ENCODE data around the gene SCRN1. TPM values are rescaled to one million over a fixed set of nuclear protein-coding genes. Genes with fewer than 3 reads are reported as not detected.
"Not testable (repeated sequence)": the region's sequence is repeated elsewhere in the genome, so short reads cannot be mapped to it uniquely, and the experiment has no call there.

SCRN1 gene
- polyA plus RNA-seq, 1 donor = 27.4 TPM

DNA sequence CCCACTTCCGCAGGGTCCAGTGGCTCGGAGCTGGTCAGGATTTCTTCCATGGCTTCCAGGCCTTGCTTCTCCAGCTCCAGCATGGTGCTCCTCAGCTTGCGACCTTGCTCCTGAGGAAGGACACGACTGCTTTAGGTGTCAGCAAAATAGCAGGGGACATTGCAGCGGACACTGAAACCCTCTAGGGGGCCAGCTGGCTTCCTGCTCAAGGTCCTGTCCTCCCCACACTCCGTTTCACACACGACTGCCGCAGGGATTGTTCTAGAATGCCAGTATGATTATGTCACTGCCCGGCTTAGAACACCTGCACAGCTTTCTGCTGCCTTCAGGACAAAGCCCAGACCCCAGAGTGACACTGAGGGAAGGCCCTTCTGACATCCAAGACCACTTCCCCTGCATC lies 65.6 kb downstream of the SCRN1 start:
- DNase-seq = no peak

DNA sequence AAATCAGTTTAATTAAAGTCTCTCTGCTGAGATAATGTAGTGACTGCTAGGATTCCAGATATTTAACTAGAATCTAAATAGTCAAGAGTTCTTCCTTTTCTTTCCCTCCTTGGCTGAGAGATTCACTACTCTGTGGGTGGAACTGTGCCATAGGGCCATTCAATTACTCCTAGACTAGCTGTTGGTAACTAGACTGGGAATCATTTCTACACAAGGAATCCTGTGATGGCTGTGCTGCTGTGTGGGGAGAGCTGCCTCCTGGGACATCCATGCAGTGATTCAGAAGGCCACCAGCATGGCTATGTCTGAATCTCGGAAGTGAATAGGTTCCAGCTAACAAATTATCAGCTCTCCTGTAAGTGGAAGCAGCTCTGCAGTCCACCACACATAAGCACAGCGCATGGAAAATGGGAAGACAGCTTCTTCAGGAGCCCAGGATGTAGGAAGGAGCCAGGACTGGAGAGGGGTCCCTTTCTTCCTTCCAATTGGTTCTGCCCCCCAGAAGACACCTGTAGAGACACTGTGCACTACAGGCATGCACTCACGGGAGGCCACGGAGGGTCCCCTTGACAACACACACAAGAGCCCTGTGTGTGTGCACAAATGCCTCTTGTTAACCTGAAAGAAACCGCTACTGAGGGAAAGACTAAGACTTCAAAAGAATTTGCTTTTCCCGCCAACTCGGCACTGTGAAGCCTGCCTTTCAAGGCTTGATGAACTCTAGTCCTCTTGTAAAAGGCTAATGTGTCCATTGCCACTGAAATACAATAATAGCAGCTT lies 66.5 kb downstream of the SCRN1 start:
- no peak for DNase-seq

DNA sequence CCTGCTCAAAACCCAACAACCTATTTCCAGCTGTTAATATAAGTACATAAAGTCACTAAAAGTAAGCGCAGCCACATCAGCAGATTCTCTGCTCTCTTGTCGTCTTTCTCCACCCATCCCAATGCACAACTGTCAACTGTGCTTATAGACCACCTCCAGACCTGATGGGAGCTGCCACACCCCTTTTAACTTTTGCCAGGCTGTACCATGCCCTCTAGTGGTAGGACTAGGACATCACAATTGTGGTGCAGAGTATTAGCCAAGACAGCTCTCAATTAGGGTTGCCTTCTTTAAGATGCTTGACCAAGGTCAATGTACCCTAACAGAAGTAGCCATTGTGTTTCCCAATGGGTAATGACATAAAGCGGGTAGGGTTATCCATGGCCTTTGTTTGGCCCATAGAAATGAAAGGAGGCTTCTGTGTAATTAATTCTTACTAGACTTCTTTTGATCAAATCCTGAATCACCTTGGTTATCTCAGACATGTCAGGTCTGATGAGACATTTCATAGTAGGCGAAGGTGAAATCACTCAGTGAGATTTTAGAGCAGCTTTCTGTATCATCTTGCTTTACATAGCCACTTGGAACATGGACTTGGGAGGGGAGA lies 68.1 kb downstream of the SCRN1 start:
- peak; percentile 57 for DNase-seq

DNA sequence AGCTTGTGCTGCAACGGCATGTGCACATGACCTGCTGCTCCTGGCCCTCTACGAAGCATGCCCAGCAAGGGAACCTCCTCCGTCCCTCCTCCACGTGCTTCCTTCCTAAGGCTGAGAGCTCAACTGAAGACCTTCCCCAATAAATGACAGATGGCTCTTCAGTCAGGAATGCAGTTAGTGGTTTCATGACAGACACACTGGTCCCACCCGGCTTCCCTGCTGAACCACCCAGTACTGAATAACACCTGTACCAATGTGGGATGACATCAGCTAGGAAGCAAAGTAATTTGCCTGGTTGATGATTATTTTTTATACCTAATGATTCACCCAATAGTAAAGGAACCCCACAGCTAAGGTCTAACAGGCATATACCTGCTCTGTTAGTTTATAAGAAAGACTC lies 69.1 kb downstream of the SCRN1 start:
- DNase-seq = no peak

DNA sequence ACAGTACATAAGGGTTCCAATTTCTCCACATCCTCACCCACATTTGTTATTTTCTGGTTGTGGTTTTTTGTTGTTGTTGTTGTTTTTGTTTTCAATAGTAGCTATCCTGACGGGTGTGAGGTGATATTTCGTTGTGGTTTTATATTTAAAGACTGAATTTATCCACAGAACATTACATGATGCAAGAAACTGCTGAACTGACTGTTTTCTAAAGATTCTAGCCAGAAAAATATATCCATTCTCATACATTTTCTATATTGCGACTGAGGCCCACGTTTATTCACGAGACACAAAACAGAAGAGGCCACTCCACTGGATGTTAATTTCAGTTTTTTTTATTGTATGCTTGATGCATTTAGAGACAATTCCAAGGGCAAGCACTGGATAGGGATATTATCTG lies 69.8 kb downstream of the SCRN1 start:
- DNase-seq = no peak

DNA sequence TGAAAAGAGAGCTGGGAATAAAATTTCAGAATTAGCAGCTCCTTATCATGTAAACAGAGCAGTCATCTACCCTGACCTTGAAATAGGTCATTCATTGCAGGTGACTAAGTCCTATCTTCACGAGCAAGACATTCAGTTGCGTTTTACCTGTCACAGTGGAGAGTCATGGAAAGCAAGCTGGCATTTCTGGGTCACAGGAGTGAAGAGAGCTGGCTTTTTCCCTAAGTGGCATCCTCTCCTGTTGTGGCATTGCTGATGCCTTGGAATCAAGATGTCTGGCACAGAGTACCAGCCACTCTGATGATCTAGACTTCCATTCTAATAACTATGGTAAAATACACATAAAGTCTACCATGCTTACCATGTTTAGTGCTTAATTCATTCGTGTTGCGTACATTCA lies 70.8 kb downstream of the SCRN1 start:
- DNase-seq = no peak

DNA sequence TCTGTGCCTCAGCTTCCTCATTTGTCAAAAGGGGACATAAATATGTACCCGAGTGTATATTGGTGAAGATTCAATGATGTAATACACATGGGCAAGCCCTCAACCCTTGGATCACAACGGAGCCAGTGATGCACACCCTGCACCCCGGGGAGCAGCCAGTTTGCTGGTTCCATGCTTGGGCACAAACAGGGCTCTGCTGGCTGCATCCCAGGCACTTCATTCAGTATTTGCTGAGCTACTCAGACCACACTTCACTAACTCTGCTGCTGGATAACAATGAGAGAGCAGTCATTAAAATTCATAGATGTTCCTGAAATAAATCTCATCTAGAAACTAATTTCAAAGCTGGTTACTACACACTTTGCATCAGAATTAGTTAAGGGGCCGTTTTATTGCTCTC lies 72.0 kb downstream of the SCRN1 start:
- DNase-seq = no peak

DNA sequence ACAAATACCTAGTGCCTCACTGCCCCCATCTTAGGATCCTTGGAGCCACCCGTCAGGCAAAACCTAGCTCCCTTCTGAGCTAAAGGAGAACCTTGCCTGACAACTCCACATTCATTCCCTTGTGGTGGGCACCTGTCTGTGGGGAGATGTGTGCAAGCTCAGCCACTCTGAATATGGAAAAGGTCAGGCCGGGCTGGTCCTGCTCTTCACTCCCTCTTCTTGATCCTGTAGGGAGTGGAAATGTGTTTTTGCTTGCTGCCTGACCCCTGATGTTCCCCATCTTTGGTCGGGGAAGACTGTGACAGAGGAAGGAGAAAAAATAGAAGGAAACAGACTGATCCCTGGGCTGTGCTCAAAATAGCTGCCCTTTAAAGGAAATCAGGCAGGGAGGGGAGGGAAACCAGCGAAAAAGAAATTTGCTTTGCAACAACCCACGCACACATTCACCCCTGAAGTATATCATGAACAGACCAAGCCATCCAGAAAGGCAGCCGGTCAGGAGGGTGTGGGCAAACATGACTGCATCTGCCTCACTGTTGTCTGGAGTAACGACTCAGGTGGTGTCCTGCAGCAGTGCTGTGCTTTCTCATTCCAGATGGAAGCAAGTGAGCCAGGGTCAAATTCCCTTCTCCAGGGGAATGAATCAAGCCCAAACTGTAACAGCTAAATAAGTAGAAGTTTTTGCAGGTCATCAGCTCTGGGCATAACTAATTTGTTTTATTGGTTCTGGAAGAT lies 74.0 kb downstream of the SCRN1 start:
- peak; percentile 21 for DNase-seq

DNA sequence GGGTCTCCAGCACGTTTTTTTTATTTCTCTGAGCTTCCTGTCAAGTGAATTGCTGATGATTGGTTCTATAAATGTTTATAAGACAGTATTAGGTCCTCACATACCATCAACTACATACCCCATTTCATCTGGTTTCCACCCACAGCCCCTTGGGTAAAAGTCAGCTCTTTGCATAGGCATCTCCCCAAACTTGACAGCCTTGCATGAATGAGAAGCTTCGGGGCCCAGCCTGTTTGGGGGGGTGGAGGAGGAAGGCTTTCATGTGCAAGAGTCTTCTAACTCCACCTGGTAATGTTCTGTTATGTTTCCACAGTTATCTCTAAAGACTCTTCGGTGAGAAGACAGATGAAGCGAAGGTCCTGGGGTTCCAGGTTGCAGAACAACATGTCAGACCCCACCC lies 75.4 kb downstream of the SCRN1 start:
- DNase-seq = no peak

DNA sequence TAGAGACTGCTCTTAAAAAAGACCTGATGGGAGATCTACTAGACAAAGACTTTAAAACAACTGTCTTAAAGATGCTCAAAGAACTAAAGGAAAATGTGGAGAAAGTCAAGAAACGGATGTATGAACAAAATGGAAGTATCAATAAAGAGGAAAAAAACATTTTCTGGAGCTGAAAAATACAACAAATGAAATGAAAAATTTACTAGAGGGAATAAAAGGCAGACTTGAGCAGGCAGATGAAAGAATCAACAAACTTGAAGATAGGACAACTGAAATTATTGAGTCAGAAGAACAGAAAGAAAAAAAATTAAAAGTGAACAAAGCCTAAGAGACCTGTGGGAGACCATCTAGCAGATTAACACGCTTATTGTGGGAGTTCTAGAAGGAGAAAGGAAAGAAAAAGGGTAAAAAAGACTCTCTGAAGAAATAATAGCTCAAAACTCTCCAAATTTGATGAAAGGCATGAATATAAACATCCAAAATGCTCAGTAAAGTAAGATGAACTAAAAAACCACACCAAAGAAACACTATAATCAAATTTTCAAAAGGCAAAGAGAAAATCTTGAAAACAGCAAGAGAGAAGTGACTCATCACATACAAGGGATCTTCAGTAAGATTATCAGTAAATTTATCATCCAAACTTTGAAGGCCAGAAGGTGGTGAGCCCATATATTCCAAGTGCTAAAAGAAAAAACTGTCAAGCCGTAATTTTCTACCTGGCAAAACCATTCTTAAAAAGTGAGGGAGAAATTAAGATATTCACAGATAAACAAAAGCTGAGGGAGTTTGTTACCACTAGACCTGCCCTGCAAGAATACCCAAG lies 83.2 kb downstream of the SCRN1 start:
- DNase-seq = no peak

DNA sequence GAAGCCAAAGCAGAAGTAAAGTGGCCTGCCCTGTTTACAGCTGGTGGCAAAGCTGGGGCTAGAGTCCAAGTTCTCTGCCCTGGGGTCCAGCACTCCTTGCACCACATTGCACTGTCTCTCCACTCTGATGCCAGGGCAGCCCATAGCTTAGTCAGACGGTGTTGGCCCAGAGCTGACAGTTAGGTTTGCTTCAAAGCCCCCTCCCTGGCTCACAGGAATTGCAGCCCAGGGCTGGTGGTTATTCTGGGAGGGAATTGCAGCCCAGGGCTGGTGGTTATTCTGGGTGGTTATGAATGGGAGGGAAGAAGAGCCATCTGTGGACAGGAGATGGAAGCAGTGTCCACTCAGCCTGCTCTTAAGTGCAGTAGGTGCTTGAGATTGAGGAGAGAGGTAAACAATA lies 88.9 kb downstream of the SCRN1 start:
- DNase-seq = no peak

DNA sequence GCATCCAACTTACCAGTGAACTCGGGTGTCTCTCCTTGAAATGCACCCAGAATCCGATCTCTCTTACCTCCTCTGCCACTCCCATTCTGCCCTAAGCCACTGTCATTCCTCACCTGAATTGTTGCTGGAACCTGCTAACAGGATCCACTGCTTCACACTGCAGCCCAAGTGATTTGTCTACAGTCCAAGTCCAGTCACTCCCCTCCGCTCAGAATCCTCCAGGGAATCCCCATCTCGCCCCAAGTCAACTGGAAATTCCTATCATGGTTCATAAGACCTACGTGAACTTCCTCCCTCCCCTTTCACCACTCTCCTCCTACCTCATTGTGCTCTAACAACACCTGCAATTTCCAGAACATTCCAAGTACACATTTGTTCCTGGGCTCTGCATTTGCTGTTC lies 91.3 kb downstream of the SCRN1 start:
- DNase-seq = no peak

DNA sequence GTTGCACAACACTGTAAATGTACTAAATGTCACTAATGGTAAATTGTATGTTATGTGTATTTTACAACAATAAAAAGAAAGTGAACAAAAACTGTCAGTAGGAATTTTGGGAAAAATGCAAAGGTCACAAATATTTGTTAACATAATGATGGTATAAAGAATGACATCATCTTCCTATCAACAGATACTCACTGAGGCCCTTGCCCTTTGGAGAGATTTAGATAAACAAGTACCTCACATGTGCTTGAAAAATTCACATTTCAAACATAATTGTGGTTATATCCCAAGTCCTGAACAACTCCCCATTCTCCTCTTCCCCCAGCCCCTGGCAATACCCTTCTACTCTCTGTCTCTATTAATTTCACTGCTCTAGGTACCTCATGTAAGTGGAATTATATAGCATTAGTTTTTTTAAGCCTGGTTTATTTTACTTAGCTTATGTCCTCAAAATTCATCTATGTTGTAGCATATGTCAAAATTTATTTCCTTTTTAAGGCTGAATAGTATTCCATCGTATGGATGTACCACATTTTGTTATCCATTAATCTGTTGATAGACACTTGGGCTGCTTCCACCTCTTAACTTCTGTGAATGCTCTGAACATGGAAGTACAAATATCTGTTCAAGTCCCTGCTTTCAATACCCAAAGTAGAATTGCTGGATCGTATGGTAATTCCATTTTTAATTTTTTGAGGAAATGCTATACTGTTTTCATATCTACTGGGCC lies 92.8 kb downstream of the SCRN1 start:
- no peak for DNase-seq

DNA sequence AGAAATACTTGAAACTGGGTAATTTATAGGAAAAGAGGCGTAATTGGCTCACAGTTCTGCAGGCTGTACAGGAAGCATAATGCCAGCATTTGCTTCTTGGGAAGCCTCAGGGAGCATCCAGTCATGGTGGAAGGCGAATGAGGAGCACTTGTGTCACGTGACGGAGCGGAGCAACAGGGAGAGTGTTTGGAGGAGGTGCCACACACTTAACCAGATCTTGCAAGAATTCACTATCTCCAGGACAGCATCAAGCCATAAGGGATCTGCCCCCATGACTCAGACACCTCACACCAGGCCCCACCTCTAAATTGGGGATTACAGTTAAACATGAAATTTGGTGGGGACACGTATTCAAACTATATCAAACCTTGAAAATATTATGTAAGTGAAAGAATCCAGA lies 94.0 kb downstream of the SCRN1 start:
- no peak for DNase-seq

DNA sequence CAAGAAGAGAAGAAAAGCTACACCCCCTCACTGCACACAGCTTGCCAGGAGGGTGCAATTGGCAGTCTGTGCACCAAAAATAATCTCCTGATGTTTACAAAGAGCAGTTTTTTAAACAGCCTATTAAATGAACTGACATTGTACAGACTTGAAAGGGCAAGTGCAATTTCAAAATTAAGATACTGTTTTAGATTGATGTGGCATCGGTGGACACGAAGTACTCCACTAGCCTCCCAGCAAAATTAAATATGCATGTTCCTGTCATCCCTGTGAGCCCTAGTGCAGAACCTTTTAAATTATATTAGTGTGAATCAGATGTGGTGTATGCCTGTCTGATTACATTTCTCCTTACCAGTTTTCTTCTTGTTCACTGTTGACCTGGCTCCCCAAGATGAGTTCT lies 95.3 kb downstream of the SCRN1 start:
- DNase-seq = no peak

DNA sequence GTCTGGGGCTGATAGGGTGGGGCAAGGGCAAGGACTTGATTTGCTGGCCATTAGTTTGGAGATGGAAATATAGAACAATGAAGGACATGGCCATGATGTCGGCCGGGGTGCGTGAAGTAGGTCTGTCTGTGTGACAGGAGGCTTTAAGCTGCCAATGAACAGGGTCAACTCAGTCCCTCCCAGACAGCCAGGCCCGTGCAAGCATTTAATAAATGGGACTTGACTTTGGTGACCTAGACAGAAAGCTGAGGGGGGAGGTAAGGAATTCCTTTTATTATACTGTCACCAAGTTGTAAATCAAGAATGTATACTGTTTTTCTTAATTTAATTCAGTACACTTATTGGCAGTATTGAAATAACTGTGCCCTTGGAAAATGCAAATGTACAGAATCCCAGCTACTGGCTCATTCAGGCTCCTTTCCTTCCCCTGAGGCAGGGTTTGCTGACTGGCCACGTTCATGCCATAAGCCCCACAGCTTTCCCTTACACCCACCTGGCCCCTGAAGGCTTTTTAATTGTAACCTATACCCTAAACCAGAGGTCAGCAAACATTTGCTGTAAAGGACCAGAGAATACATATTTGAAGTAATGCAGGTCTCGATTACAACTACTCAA lies 96.1 kb downstream of the SCRN1 start:
- DNase-seq = no peak

DNA sequence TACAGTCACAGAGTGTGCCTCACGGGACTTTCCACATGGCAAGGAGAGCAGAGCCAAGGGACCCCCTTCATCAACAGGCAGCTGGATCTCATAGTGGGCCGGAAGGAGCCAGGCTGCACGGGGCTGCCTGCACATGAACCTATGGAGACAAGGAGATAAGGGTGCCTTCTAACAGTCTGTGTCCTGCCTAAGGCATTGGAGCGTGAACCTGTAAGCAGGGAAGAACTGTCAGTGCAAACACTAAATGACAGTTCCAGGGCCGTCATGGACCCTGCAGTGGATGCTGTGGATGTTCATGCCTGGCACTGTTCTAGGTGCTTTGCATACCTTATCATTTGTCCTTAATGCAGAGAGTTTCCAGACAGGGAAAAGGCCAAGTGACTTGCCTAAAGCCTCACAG lies 97.4 kb downstream of the SCRN1 start:
- DNase-seq = no peak

DNA sequence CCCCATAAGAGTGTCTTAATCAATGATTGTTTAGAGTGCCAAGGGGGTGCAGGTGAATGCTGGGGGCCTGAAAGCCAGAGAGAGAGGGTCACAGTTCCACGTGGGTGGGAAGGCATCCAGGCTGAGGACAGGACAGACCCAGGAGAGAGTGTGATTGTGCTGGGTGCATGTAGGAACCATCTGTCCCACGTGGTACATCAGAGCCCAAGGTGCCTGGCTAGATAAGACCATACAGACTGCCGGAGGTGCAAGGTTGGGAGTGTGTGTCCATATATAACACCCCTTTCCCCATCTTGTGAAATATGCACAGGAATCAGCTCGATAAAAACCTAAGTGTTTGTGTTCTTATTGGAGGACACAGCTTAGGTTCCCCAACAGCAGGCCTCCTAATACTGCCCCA lies 97.8 kb downstream of the SCRN1 start:
- no peak for DNase-seq

DNA sequence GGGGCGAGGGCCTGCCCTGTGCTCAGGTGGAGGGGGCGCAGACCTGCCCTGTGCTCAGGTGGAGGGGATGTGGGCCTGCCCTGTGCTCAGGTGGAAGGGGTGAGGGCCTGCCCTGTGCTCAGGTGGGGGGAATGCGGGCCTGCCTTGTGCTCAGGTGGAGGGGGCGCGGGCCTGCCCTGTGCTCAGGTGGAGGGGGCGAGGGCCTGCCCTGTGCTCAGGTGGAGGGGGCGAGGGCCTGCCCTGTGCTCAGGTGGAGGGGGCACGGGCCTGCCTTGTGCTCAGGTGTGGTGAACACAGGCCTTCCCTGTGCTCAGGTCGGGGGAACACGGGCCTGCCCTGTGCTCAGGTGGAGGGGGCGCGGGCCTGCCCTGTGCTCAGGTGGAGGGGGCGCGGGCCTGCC lies 98.8 kb downstream of the SCRN1 start:
- not testable (repeated sequence) for DNase-seq

DNA sequence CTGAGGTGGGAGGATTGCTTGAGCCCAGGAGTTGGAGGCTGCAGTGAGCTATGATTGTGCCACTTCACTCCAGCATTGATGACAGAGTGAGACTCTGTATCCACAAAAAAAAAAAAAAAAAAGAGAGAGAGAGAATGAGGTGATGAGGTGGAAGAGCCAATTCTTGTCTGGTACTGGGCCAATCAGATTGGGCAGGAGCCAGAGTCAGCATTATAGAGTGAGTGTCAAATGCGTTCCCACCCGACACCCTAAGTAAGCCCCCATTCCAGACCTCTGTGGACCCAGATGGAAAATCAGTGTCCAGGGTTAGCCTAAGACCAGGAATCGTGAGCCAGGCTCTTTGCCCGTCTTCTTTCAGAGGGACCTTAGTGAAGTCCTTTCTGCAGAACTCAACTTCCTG lies 99.3 kb downstream of the SCRN1 start:
- no peak for DNase-seq

DNA sequence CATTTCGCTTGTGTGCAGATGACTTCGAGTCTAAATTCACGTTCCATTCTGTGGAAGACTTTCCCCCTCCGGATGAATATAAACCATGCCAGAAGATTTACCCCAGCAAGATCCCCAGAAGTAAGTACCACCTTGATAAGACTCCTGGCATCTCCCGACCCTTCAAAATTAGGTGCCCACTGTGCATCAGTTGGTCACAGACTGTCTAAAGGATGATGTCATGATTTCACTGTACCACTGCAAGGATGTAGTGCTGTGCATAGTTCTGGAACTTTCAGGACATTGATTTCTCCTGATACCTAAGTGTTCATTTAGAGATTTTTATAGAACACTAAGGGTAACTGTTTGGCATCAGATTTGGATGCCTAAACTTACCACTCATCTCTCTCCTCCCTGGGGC lies 100.3 kb downstream of the SCRN1 start:
- DNase-seq = no peak

DNA sequence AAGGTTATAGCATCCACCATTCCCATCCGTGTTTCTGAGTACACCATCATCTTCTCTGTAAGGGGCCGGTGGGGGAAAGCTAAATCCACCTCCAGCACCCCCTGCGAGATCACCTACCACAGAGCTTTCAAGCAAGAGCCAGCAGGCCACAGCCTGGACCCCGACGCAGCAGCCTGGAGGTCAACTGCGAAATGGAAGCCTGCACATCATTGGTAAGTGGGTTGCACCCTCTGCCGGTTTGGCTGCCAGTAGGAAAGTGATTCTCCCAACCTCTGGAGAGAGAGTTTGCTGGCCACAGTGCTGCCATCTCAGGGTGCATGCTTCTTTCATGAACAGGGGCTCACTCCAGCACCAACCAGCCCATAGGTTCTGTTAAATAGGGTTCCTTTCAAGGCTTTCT lies 101.6 kb downstream of the SCRN1 start:
- no peak for DNase-seq

Measured in hindlimb muscle (tissue), 1 donor.